Right lobe of liver (tissue), 6 donors: Measurements from ENCODE around the gene RTP5. TPM values are rescaled to one million over a fixed set of nuclear protein-coding genes. Genes with fewer than 3 reads are reported as not detected.

Experiments
- ATAC-seq, 4 donors: fragments of 200-7000 bp; cut with Tn5 transposase; one replicate each; pipeline ENCODE4 v1.9.1; 2020; ENCODE audit warnings: mild to moderate bottlenecking in 4 of 4, moderate library complexity in 4 of 4
- DNase-seq, 3 donors: peaks; one replicate each; pipeline ENCODE4 v3.0.0-alpha.2; 2020
- H3K27ac ChIP-seq, 3 donors: fragments of 200-600 bp; one replicate each; pipeline ENCODE4 v1.8.0; 2022
- H3K27me3 ChIP-seq, 2 donors: fragments of 200-600 bp; one replicate each; pipeline ENCODE4 v1.8.0; 2022
- H3K36me3 ChIP-seq, 4 donors: fragments of 200-600 bp; sonication (generic) in 1 of 4; one replicate each; pipeline versions ENCODE4 v1.5.1 to v1.8.0; 2017 to 2022; ENCODE audit warnings: control low read depth in 1 of 4
- H3K4me1 ChIP-seq, 4 donors: fragments of 200-600 bp; sonication (generic) in 1 of 4; one replicate each; pipeline versions ENCODE4 v1.5.1 to v1.8.0; 2017 to 2022; ENCODE audit warnings: control low read depth in 1 of 4
- H3K4me3 ChIP-seq, 3 donors: fragments of 200-600 bp; one replicate each; pipeline ENCODE4 v1.8.0; 2022
- H3K9me3 ChIP-seq, 4 donors: fragments of 200-600 bp; sonication (generic) in 1 of 4; one replicate each; pipeline versions ENCODE4 v1.5.1 to v1.8.0; 2017 to 2022; ENCODE audit warnings: control low read depth in 1 of 4
- CTCF ChIP-seq, 4 donors: fragments of 200-600 bp in 3 of 4; fragments of 450-650 bp in 1 of 4; IDR thresholded peaks; one replicate each; pipeline versions ENCODE4 v1.5.1 to v1.8.0; 2016 to 2022; ENCODE audit warnings: antibody characterized with exemption in 4 of 4, mild to moderate bottlenecking in 2 of 4
- POLR2A ChIP-seq: fragments of 450-650 bp; IDR thresholded peaks from one replicate; pipeline ENCODE4 v1.6.1; 2017; ENCODE audit warnings: antibody characterized with exemption, mild to moderate bottlenecking
- WGBS: methylation state at CpG from one replicate; pipeline ENCODE4 v1.1.6; 2018; ENCODE audit warnings: low coverage, low lambda C conversion rate; ENCODE audit not compliant: insufficient coverage; ENCODE audit errors: missing lambda C conversion rate; 5-methylcytosine and 5-hydroxymethylcytosine counted together
- intact Hi-C, 2 donors: fragments of 100-400 bp; cut with DNase I; formaldehyde crosslinking; loops; one replicate each; pipeline versions ENCODE4 v1.11.2 to v1.14.1; 2022
- total RNA-seq, 6 experiments: library from RNA; depleted of rRNA in 2 of 6; stranded (reverse); fragments of >200 nt in 2 of 6; fragmentation: NEBNext Ultra II Directional in 3 of 6; extraction: Animal tissue kit (Norgen Biotek cat#: 25700) in 3 of 6; gene quantifications; one replicate each; pipeline versions ENCODE4 v1.1.0 to v1.2.4, GENCODE V29; 2016 to 2023
- donor health status: DM: no; HTN: yes; CAD: no.
- donor health status: DM: no; HTN: no; CAD: no.
- donor health status: DM: no; HTN: no; CAD: no.
- donor health status: DM: no; HTN: yes; CAD: no.
- donor health status: DM: no; HTN: yes; CAD: no.

RTP5 gene
- total RNA-seq, 6 experiments from 2014 or later = not detected

DNA sequence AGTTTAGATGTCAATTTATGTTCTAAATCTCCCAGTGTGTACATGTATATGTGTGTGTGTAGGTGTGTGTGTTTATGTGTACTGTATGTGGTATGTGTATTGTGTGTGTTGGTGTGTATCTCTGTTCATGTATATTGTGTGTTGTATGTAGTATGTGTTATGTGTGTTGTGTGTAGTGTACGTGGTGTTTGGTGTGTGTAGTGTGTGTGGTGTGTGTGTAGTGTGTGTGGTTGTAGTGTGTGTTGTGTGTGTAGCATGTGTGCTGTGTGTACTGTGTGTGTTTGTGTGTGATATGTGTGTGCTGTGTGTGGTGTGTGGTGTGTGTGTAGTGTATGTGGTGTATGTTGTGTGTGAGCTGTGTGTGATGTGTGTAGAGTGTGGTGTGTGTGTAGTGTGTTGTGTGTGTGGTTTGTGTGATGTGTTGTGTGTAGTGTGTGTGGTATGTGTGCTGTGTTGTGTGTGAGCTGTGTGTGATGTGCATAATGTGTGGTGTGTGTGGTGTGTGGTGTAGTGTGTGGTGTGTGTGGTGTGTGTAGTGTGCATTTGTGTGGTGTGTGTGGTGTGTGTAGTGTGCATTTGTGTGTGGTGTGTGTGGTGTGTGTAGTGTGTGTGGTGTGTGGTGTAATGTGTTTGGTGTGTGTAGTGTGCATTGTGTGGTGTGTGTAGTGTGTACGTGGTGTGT, 5.2 kb upstream of the RTP5 start:
- WGBS = 72% methylated on average over 2 of the region's 2 CpGs
- TF ChIP-seq POLR2A (no peak), CTCF (IDR thresholded peaks at IDR 0.05) (no peak)
- Histone ChIP-seq H3K27me3 (no peaks in the 10 kb centered on the region), H3K4me1 (no peaks in the 10 kb centered on the region), H3K4me3 (no peak overlapping the region), H3K36me3 (no peaks in the 10 kb centered on the region), H3K9me3 (no peaks in the 10 kb centered on the region), H3K27ac (no peak overlapping the region)
- ATAC-seq (no peak), DNase-seq (no peak)
- intact Hi-C loops = loop anchor here in 1 of 2 donors (10.0 kb wide), 1 partner anchor 140 kb away; no protein-coding TSS in a partner anchor

DNA sequence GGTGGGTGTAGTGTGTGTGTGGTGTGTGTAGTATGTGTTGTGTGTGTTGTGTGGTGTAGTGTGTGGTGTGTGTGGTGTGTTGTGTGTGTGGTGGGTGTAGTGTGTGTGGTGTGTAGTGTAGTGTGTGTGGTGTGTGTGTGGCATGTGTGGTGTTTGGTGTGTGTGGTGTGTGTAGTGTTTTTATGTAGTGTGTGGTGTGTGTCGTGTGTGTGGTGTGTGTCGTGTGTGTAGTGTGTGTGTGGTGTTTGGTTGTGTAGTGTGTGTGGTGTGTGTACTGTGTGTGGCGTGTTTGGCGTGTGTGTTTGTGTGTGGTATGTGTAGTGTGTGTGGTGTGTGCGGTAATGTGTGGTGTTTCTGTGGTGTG, 4.7 kb upstream of the RTP5 start:
- TF ChIP-seq POLR2A (no peak), CTCF (IDR thresholded peaks at IDR 0.05) (no peak)
- Histone ChIP-seq H3K4me1 (no peaks in the 10 kb centered on the region), H3K27me3 (no peaks in the 10 kb centered on the region), H3K4me3 (no peak overlapping the region), H3K36me3 (no peaks in the 10 kb centered on the region), H3K27ac (no peak overlapping the region), H3K9me3 (no peaks in the 10 kb centered on the region)
- 77% methylated on average over 5 of the region's 5 CpGs for WGBS
- no peak for ATAC-seq
- no peak for DNase-seq
- intact Hi-C loops = loop anchor here in 1 of 2 donors (10.0 kb wide), 1 partner anchor 140 kb away; no protein-coding TSS in a partner anchor

- ATAC-seq (no peak), DNase-seq (no peak)
- Histone ChIP-seq H3K27ac (no peak overlapping the region), H3K4me3 (no peak overlapping the region), H3K27me3 (no peaks in the 10 kb centered on the region), H3K9me3 (no peaks in the 10 kb centered on the region), H3K36me3 (no peaks in the 10 kb centered on the region), H3K4me1 (no peaks in the 10 kb centered on the region)
- WGBS = 42% methylated on average over 2 of the region's 3 CpGs
- intact Hi-C loops = loop anchor here in 1 of 2 donors (10.0 kb wide), 1 partner anchor 141 kb away; no protein-coding TSS in a partner anchor
- no peak for TF ChIP-seq CTCF (IDR thresholded peaks at IDR 0.05)
Observed at GRCh38 chr2:241865416-241865956, 4.0 kb upstream of the RTP5 start.

- ATAC-seq (peak in 1 of 4 donors; percentile 9), DNase-seq (no peak)
- no peaks in the 10 kb centered on the region for H3K36me3 ChIP-seq
- no peaks in the 10 kb centered on the region for H3K27me3 ChIP-seq
- TF ChIP-seq POLR2A (no peak), CTCF (IDR thresholded peaks at IDR 0.05) (no peak)
- H3K27ac ChIP-seq = no peak overlapping the region
- intact Hi-C loops = loop anchor here in 1 of 2 donors (10.0 kb wide), 1 partner anchor 141 kb away; no protein-coding TSS in a partner anchor
- H3K9me3 ChIP-seq = no peaks in the 10 kb centered on the region
- WGBS = 40% methylated on average over 2 of the region's 31 CpGs
- H3K4me3 ChIP-seq = no peak overlapping the region
- no peaks in the 10 kb centered on the region for H3K4me1 ChIP-seq
Observed at GRCh38 chr2:241865957-241866789, 3.4 kb upstream of the RTP5 start.
